HepG2 (cell line): Measurements from ENCODE around the gene WDR27. TPM values are rescaled to one million over a fixed set of nuclear protein-coding genes. Genes with fewer than 3 reads are reported as not detected.

Source experiments
- ATAC-seq: fragments of 200-7000 bp; cut with Tn5 transposase; 3 replicates; pipeline ENCODE4 v1.9.1; 2020; ENCODE audit warnings: mild to moderate bottlenecking, moderate library complexity
- BruUV-seq: library from RNA; stranded (reverse); fragments of 400-500 nt; replicated peaks from 2 replicates; lab custom pipeline; 2021; lab: Mats Ljungman, UMichigan
- CTCF ChIA-PET: fragments of 300-600 bp; formaldehyde crosslinking; extraction: SDS; loops from one replicate; lab custom pipeline; 2021; ENCODE audit warnings: low total read pairs, inconsistent platforms, low intra/inter-chr PET ratio; lab: Yijun Ruan, JAX
- POLR2A ChIA-PET: fragments of 350-600 bp; sonication (Branson Sonifier 250); formaldehyde crosslinking; loops from one replicate; lab custom pipeline; 2020; ENCODE audit warnings: antibody characterized with exemption, inconsistent platforms; lab: Yijun Ruan, JAX
- DNase-seq: peaks from one replicate; pipeline ENCODE4 v3.0.0-alpha.2; 2015; ENCODE audit warnings: low spot score
- FAIRE-seq: peaks from 3 replicates; lab custom pipeline; 2011; peaks lifted over from hg19 to GRCh38; lab: Jason Lieb, UNC
- H2AFZ ChIP-seq: one replicate; pipeline ENCODE4 v1.6.1; 2011; ENCODE audit warnings: low read length, inconsistent platforms
- H3K27ac ChIP-seq: fragments of 300-600 bp; 3 replicates; pipeline ENCODE4 v1.8.0; 2011; ENCODE audit warnings: mixed run types, mild to moderate bottlenecking, mixed read lengths, low read length, inconsistent platforms; ENCODE audit not compliant: insufficient read depth; ENCODE audit errors: extremely low read length
- H3K27me3 ChIP-seq, 2 experiments: fragments of 200-600 bp in 1 of 2; 2 replicates in 1 of 2; 3 replicates in 1 of 2; pipeline versions ENCODE4 v1.6.0 to v1.8.0; 2011; ENCODE audit warnings: low read length in 2 of 2, mild to moderate bottlenecking in 2 of 2, moderate library complexity in 2 of 2, inconsistent platforms in 1 of 2; ENCODE audit not compliant: insufficient read depth in 2 of 2, control insufficient read depth in 1 of 2
- H3K36me3 ChIP-seq, 2 experiments: fragments of 200-600 bp in 1 of 2; replicated peaks in 1 of 2; 2 replicates in 1 of 2; 3 replicates in 1 of 2; pipeline versions ENCODE4 v1.5.1 to v1.8.0; 2011; ENCODE audit warnings: low read length in 2 of 2, inconsistent platforms in 1 of 2; ENCODE audit not compliant: insufficient read depth in 2 of 2, control insufficient read depth in 1 of 2
- H3K4me1 ChIP-seq: 2 replicates; pipeline ENCODE4 v1.5.1; 2012; ENCODE audit warnings: low read length, inconsistent platforms; ENCODE audit not compliant: insufficient read depth
- H3K4me2 ChIP-seq: 2 replicates; pipeline ENCODE4 v1.6.0; 2011; ENCODE audit warnings: low read depth, low read length, inconsistent platforms
- H3K4me3 ChIP-seq, 3 experiments: fragments of 200-600 bp in 1 of 3; sonication (generic), shearing (Covaris generic) in 1 of 3; replicated peaks in 1 of 3; 2 replicates each; pipeline ENCODE4 v1.5.1; 2011 to 2016; ENCODE audit warnings: low read length in 3 of 3, inconsistent platforms in 2 of 3, low read depth in 2 of 3, mild to moderate bottlenecking in 2 of 3, control low read depth in 1 of 3, mixed read lengths in 1 of 3; ENCODE audit not compliant: insufficient read depth in 1 of 3
- H3K79me2 ChIP-seq: one replicate; pipeline ENCODE4 v1.6.1; 2011; ENCODE audit warnings: low read length, inconsistent platforms; ENCODE audit not compliant: insufficient read depth
- H3K9ac ChIP-seq: 2 replicates; pipeline ENCODE4 v1.6.0; 2011; ENCODE audit warnings: mild to moderate bottlenecking, low read depth, low read length, inconsistent platforms; ENCODE audit not compliant: insufficient read depth
- H3K9me3 ChIP-seq: 2 replicates; pipeline ENCODE4 v1.5.1; 2012; ENCODE audit warnings: mild to moderate bottlenecking, low read length
- H4K20me1 ChIP-seq: 2 replicates; pipeline ENCODE4 v1.6.0; 2011; ENCODE audit warnings: inconsistent platforms, mild to moderate bottlenecking, low read length, moderate library complexity; ENCODE audit not compliant: insufficient read depth
- BCLAF1 ChIP-seq: fragments of 450-650 bp; IDR thresholded peaks from 2 replicates; pipeline ENCODE4 v1.6.1; 2017; ENCODE audit warnings: mild to moderate bottlenecking
- GPBP1L1 ChIP-seq: sonication (generic); formaldehyde crosslinking; IDR thresholded peaks from 2 replicates; pipeline ENCODE4 v1.5.0; 2020; ENCODE audit warnings: mild to moderate bottlenecking, missing genetic modification reagents
- HINFP ChIP-seq: sonication (generic); formaldehyde crosslinking; IDR thresholded peaks from 2 replicates; pipeline ENCODE4 v1.4.0; 2020; ENCODE audit warnings: low read depth, mild to moderate bottlenecking, missing genetic modification reagents
- HMG20B ChIP-seq: conservative IDR thresholded peaks from 2 replicates; pipeline ENCODE4 v1.6.1; 2016; ENCODE audit warnings: missing genetic modification reagents, missing compliant biosample characterization
- PAXIP1 ChIP-seq: sonication (generic); formaldehyde crosslinking; conservative IDR thresholded peaks from 2 replicates; pipeline ENCODE4 v1.4.0; 2020; ENCODE audit warnings: mild to moderate bottlenecking, missing genetic modification reagents, moderate library complexity
- SNAI1 ChIP-seq: sonication (generic); formaldehyde crosslinking; IDR thresholded peaks from 2 replicates; pipeline ENCODE4 v1.5.0; 2020; ENCODE audit warnings: mild to moderate bottlenecking, missing genetic modification reagents, borderline replicate concordance
- SUZ12 ChIP-seq: fragments of 150-350 bp; IDR thresholded peaks from 2 replicates; pipeline ENCODE4 v1.6.1; 2014; ENCODE audit warnings: low read depth, low read length
- ZNF260 ChIP-seq: sonication (generic); formaldehyde crosslinking; IDR thresholded peaks from 2 replicates; pipeline ENCODE4 v1.4.0; 2020; ENCODE audit warnings: missing genetic modification reagents, low read depth, mild to moderate bottlenecking, borderline replicate concordance
- ZNF607 ChIP-seq: sonication (generic); formaldehyde crosslinking; IDR thresholded peaks from 2 replicates; pipeline ENCODE4 v1.5.1; 2020; ENCODE audit warnings: missing genetic modification reagents, mild to moderate bottlenecking, borderline replicate concordance
- ZNF710 ChIP-seq: sonication (generic); formaldehyde crosslinking; IDR thresholded peaks from 2 replicates; pipeline ENCODE4 v1.5.0; 2020; ENCODE audit warnings: mild to moderate bottlenecking, missing genetic modification reagents, borderline replicate concordance
- WGBS: methylation state at CpG from one replicate; pipeline ENCODE4 v1.1.6; 2017; ENCODE audit warnings: low lambda C conversion rate; 5-methylcytosine and 5-hydroxymethylcytosine counted together
- in situ Hi-C: cut with HindIII; loops from 2 replicates; pipeline ENCODE4 v1.10.0; 2017; ENCODE audit warnings: low pct_unique_long_range_greater_than_20kb; ENCODE audit not compliant: extremely low pct_ligation_motif_present
- intact Hi-C: fragments of 100-400 bp; cut with micrococcal nuclease; formaldehyde crosslinking; loops from one replicate; pipeline ENCODE4 v1.10.0; 2022; ENCODE audit not compliant: unreplicated experiment
- polyA plus RNA-seq, 8 experiments: library from polyadenylated mRNA; depleted of rRNA in 3 of 8; stranded (reverse) in 7 of 8; unstranded in 1 of 8; fragments of >200 nt; fragmentation: Illumina TruSeq in 4 of 8; extraction: Trizol in 4 of 8; gene quantifications; 2 replicates each; pipeline versions ENCODE4 v1.2.1 to v1.2.3, GENCODE V29; 2011 to 2016; ENCODE audit warnings: low read depth in 4 of 8, missing spikeins in 1 of 8, mixed read lengths in 1 of 8; ENCODE audit not compliant: insufficient read depth in 1 of 8
- total RNA-seq, 5 experiments: library from RNA; depleted of rRNA; stranded (reverse); fragments of >200 nt; fragmentation: Illumina TruSeq; extraction: Trizol; gene quantifications; 2 replicates each; pipeline ENCODE4 v1.2.3, GENCODE V29; 2016; ENCODE audit warnings: low read depth in 1 of 5

Gene WDR27
- total and polyA plus RNA-seq, 2 of the 13 experiments (the other 11 are each of a cell fraction or from before 2014, with no cell fraction given): 34.1 to 80.3 TPM

- no peaks in the 10 kb centered on the region for H3K27me3 ChIP-seq
- POLR2A ChIA-PET: no interaction called here
- DNase-seq (no peak), FAIRE-seq (no peak), ATAC-seq (no peak)
- intact Hi-C loops (no loop called here), in situ Hi-C loops (no loop called here)
- BruUV-seq: no TSS peak
- H3K4me2 ChIP-seq: no peak overlapping the region
- WGBS: 91% methylated on average over 6 of the region's 6 CpGs
- no peaks in the 10 kb centered on the region for H3K79me2 ChIP-seq
- no peak overlapping the region for H2AFZ ChIP-seq
- no peaks in the 10 kb centered on the region for H4K20me1 ChIP-seq
- H3K4me1 ChIP-seq: no peaks in the 10 kb centered on the region
- H3K9me3 ChIP-seq: no peaks in the 10 kb centered on the region
- CTCF ChIA-PET: no interaction called here
- no peak overlapping the region for H3K4me3 ChIP-seq
- H3K27ac ChIP-seq: no peak overlapping the region
- H3K36me3 ChIP-seq: no peaks in the 10 kb centered on the region
- no peak overlapping the region for H3K9ac ChIP-seq
- no peak for TF ChIP-seq SUZ12
- no peak for TF ChIP-seq SNAI1 (CRISPR knock-in tag)
- TF ChIP-seq ZNF607 (CRISPR knock-in tag): no peak
- TF ChIP-seq ZNF260 (CRISPR knock-in tag): no peak
- TF ChIP-seq HMG20B: no peak
- no peak for TF ChIP-seq ZNF710 (CRISPR knock-in tag)
- no peak for TF ChIP-seq BCLAF1
- no peak for TF ChIP-seq HINFP (CRISPR knock-in tag)
- TF ChIP-seq PAXIP1: no peak
- no peak for TF ChIP-seq GPBP1L1 (CRISPR knock-in tag)
These were observed 211.6 kb downstream of the WDR27 start for GRCh38 chr6:169490246-169490641.
